ENCODE data around the gene HSD3B2.

HSD3B2 gene

DNA sequence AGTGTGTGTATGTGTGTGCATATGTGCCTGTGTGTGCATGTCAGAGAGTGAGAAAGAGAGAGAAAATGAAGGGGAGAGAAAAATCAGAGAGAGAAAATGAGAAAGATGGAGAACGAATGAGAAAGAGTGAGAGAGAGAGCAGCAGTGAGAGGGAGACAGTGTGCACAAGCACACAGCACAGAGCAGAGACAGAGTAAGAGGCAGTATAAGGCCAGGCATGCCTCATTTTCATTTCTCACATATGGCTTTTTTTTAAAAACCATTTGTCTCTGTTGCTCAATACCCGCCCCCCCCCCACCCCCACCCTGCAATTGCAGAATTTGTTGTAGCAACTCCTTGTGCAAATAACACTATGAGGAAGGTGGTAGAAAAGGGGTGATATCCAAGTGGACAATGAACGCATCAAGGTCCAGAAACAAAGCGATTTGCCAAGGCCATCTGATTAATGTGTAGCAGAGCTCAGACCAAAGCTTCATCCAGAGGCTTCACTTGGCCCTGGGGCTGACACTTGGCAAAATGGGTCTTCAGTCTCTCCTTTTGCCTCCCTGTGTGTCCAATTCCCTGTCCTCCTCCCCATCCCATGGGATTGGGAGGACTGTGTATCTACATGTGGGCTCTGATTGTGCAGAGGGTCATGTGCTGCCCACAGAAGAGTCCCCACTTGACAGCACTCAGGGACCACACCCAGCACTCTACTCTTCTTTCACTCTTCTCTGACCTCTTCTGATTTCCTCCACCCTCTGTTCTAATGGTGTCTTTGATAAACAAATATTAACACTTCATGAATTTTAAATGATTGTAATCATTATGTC, 53.1 kb downstream of the HSD3B2 start:
- ChIA-PET POLR2A (ENCODE audit: low non-redundant PET) (no interaction called here), CTCF (no interaction called here)
- H3K27ac ChIP-seq = no peak overlapping the region
- TF ChIP-seq, protein P1, sequence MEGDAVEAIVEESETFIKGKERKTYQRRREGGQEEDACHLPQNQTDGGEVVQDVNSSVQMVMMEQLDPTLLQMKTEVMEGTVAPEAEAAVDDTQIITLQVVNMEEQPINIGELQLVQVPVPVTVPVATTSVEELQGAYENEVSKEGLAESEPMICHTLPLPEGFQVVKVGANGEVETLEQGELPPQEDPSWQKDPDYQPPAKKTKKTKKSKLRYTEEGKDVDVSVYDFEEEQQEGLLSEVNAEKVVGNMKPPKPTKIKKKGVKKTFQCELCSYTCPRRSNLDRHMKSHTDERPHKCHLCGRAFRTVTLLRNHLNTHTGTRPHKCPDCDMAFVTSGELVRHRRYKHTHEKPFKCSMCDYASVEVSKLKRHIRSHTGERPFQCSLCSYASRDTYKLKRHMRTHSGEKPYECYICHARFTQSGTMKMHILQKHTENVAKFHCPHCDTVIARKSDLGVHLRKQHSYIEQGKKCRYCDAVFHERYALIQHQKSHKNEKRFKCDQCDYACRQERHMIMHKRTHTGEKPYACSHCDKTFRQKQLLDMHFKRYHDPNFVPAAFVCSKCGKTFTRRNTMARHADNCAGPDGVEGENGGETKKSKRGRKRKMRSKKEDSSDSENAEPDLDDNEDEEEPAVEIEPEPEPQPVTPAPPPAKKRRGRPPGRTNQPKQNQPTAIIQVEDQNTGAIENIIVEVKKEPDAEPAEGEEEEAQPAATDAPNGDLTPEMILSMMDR (conservative IDR thresholded peaks at IDR 0.05; ENCODE audit: low read depth) = no peak
- no peak for DNase-seq (ENCODE audit: low spot score)

DNA sequence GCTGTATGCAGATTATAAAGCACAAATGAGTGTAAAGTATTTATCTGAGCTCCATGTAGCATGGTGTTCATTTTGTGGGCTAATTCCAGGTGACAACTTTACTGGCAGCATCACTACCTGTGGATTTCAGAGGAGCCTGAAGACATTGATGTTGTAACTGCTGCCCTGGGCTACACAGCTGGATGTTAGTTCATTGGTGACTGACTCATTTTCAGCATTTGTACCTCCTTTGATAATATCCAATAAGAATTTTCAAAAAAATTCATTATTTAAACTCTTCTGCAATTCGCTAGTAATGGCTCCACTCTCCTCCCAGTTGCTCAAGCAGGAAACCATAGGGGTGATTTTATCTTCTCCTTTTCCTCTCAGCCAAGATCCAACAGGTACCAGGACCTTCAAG, 54.8 kb downstream of the HSD3B2 start:
- CTCF ChIA-PET = no interaction called here
- no peak overlapping the region for H3K27ac ChIP-seq
- no peak for DNase-seq (ENCODE audit: low spot score)
- TF ChIP-seq, protein P1 (conservative IDR thresholded peaks at IDR 0.05; ENCODE audit: low read depth) = no peak
- POLR2A ChIA-PET (ENCODE audit: low non-redundant PET) = no interaction called here

DNA sequence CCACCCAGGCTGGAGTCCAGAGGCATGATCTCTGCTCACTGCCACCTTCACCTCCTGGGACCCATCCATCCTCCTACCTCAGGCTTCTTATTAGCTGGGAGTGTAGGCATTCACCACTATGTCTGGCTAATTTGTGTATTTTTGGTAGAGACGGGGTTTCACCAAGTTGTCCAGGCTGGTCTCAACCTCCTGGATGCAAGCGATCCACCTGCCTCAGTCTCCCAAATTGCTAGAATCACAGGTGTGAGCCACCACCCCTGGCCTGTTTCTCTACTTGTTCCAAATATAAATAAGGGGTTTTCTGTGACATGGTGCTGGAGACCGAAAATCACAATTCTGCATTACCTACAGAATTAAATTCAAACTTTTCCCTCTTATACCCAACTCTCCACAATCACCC, 55.4 kb downstream of the HSD3B2 start:
- DNase-seq (ENCODE audit: low spot score) = no peak
- TF ChIP-seq, protein P1 (conservative IDR thresholded peaks at IDR 0.05; ENCODE audit: low read depth) = no peak
- POLR2A ChIA-PET (ENCODE audit: low non-redundant PET) = no interaction called here
- no peak overlapping the region for H3K27ac ChIP-seq
- CTCF ChIA-PET = no interaction called here

DNA sequence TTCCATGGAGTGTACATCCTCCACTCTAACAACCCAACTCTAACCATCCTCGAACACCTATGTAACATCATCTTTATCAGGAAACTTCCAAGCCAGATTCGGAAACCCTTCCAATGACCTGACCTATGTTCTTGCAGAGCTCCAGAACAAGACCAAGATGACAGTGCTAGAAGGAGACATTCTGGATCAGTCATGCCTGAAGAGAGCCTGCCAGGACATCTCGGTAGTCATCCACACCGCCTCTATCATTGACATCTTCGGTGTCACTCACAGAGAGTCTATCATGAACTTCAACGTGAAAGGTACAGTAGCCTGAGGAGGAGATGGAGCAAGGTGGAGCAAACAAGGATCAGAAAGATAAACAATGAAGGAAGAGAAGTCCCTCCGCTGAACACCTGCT, 56.0 kb downstream of the HSD3B2 start:
- no peak overlapping the region for H3K27ac ChIP-seq
- no peak for DNase-seq (ENCODE audit: low spot score)
- POLR2A ChIA-PET (ENCODE audit: low non-redundant PET) = no interaction called here
- CTCF ChIA-PET = no interaction called here
- TF ChIP-seq, protein P1 (conservative IDR thresholded peaks at IDR 0.05; ENCODE audit: low read depth) = no peak

DNA sequence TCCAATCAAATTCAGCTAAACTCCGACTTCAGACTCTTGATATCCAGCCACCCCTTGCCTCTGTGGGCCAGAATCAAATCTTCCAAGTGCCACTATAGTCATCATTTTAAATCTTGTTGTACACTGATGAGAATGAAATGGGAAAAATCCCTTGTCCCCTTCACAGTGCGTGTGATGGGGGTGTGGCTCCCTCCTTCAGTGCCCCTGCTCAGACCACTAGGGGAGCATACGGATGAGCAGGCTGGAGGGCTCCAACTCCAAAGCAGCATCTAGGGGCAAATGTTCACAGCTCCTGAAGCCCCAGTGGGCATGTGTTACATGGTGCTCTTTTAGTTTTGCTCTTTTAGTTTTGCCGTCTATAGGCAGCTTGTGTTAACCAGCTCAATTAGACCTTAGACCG, 56.6 kb downstream of the HSD3B2 start:
- H3K27ac ChIP-seq = no peak overlapping the region
- POLR2A ChIA-PET (ENCODE audit: low non-redundant PET) = no interaction called here
- no peak for DNase-seq (ENCODE audit: low spot score)
- CTCF ChIA-PET = no interaction called here
- TF ChIP-seq, protein P1 (conservative IDR thresholded peaks at IDR 0.05; ENCODE audit: low read depth) = no peak

DNA sequence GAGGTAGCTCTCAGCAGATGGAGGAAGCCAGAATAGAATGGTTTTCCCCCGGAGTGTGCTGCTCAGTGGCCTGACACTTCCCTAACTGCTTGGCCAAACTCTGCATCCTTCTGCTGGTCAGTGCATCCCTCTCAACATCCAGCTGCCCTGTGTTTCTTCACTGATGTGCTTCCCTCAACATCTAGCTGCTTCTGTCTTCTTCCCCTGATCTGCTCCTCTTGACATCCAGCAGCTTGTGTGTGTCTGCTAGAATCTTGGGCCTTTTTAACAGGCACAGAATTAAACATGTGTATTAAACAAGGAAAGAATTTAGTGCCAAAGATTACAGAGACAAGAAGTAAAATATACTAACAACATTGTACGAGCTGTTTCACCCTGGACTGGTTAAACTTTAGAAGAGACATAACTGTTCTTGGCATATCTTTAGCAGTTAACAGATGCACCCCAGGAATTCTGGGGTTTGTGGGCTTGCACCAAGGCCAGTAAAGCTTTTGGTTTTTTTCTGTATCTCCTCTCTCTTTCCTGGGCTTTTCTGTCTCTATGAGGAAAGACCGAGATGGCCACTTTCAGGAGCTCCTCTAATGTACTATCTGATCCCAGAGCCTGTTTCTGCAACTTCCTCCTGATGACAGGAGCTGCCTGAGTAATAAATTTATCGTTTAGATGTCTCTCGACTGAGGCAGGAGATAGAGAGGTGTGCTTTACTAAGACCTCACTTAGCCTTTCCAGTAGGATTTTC, 57.3 kb downstream of the HSD3B2 start:
- TF ChIP-seq, protein P1 (conservative IDR thresholded peaks at IDR 0.05; ENCODE audit: low read depth) = no peak
- ChIA-PET POLR2A (ENCODE audit: low non-redundant PET) (no interaction called here), CTCF (no interaction called here)
- no peak overlapping the region for H3K27ac ChIP-seq
- no peak for DNase-seq (ENCODE audit: low spot score)
